Measurements from ENCODE around the gene CDC42SE2. TPM values are rescaled to one million over a fixed set of nuclear protein-coding genes. Genes with fewer than 3 reads are reported as not detected.

Gene CDC42SE2
- total RNA-seq, 1 experiment from 2014 or later: 23.2 TPM

- no peak overlapping the region for H3K4ac ChIP-seq (ENCODE audit: low read depth, low read length)
- no peak overlapping the region for H3K27ac ChIP-seq (ENCODE audit: insufficient read length, low read depth, low read length)
- H3K23ac ChIP-seq (ENCODE audit: insufficient read length, low read depth, low read length): no peak overlapping the region
- H3K4me1 ChIP-seq (ENCODE audit: insufficient read depth, low read length): no peaks in the 10 kb centered on the region
- Mint-ChIP-seq H3K27ac (no peak overlapping the region), H3K36me3 (ENCODE audit: insufficient read depth in 1 of 3, low read depth in 3 of 3) (peaks cover 3 to 13% (median 4%) of the 10 kb centered on the region in 3 experiments; a peak in 6 of 7 replicates), H3K27me3 (ENCODE audit: low read depth) (no peaks in the 10 kb centered on the region; the same call in 1 of the 2 replicates), H3K9me3 (peaks cover 12% of the 10 kb centered on the region in 2 experiments; a peak in 4 of 5 replicates), H3K4me1 (peaks cover 11 to 23% of the 10 kb centered on the region in 2 experiments), H3K4me3 (no peak overlapping the region)
- no peak overlapping the region for H3T11ph ChIP-seq (ENCODE audit: low read length)
- no peak for TF ChIP-seq CTCF (conservative IDR thresholded peaks at IDR 0.05)
- no CpG with 5 or more reads among the region's 6 CpGs for WGBS (ENCODE audit: extremely low coverage, insufficient read length, low lambda C conversion rate)
- H2BK20ac ChIP-seq (ENCODE audit: low read depth, low read length, poor library complexity, severe bottlenecking): no peak overlapping the region
- no peaks in the 10 kb centered on the region for H3K9me3 ChIP-seq (ENCODE audit: control insufficient read depth, low read depth, low read length)
- no peak overlapping the region for H3K9ac ChIP-seq (ENCODE audit: extremely low read depth, insufficient read length, low read length)
- no peak overlapping the region for H4K5ac ChIP-seq (ENCODE audit: insufficient read length, low read depth, low read length)
- no peak overlapping the region for H3K14ac ChIP-seq (ENCODE audit: insufficient read depth, low read length)
- H2AFZ ChIP-seq (ENCODE audit: low read length): no peak overlapping the region
- no peak overlapping the region for H2AK5ac ChIP-seq (ENCODE audit: insufficient read length, low read length)
- no peak overlapping the region for H3K18ac ChIP-seq (ENCODE audit: insufficient read length, low read depth, low read length)
- H4K91ac ChIP-seq (ENCODE audit: insufficient read length, low read depth, low read length): no peak overlapping the region
- H4K8ac ChIP-seq (replicated peaks; ENCODE audit: insufficient read length, low read depth, low read length): no peak overlapping the region
- H3K56ac ChIP-seq (ENCODE audit: insufficient read length, low read depth, low read length): no peak overlapping the region
- peaks cover 2% of the 10 kb centered on the region; the same call in 1 of the 2 replicates for H3K79me2 ChIP-seq (ENCODE audit: insufficient read depth, low read length)
- H3K4me2 ChIP-seq (ENCODE audit: insufficient read depth, insufficient read length, low read length): no peak overlapping the region
- no peak overlapping the region for H2BK15ac ChIP-seq (ENCODE audit: low read depth, low read length)
- H3K23me2 ChIP-seq (ENCODE audit: insufficient read length, low read depth, low read length, poor library complexity, severe bottlenecking): no peaks in the 10 kb centered on the region
- peaks cover 2% of the 10 kb centered on the region for H3K79me1 ChIP-seq (ENCODE audit: insufficient read depth, low read depth, low read length, poor library complexity, severe bottlenecking)
- no peak for DNase-seq
- no peak overlapping the region for H2BK12ac ChIP-seq (ENCODE audit: insufficient read length, low read depth, low read length)
- H3K27me3 ChIP-seq (ENCODE audit: insufficient read depth, low read length): no peaks in the 10 kb centered on the region
- no peak overlapping the region for H2BK120ac ChIP-seq (ENCODE audit: low read depth, low read length, poor library complexity, severe bottlenecking)
- no peak overlapping the region for H2BK5ac ChIP-seq (ENCODE audit: insufficient read length, low read length)
- H4K20me1 ChIP-seq (ENCODE audit: control insufficient read depth, insufficient read depth, insufficient read length): peaks cover 2% of the 10 kb centered on the region
Measured at GRCh38 chr5:131276072-131276471, 12.2 kb downstream of the CDC42SE2 start.
